ENCODE results near the gene NAV3.

The NAV3 gene

GRCh38 chr12:77847680-77848431 lies 17.2 kb downstream of the NAV3 start:
- DNase-seq, result no peak

- DNase-seq, result no peak
Observed at GRCh38 chr12:77850129-77850528, 19.4 kb downstream of the NAV3 start.

- no peak for DNase-seq
Observed at GRCh38 chr12:77850698-77851097, 20.0 kb downstream of the NAV3 start.

DNA sequence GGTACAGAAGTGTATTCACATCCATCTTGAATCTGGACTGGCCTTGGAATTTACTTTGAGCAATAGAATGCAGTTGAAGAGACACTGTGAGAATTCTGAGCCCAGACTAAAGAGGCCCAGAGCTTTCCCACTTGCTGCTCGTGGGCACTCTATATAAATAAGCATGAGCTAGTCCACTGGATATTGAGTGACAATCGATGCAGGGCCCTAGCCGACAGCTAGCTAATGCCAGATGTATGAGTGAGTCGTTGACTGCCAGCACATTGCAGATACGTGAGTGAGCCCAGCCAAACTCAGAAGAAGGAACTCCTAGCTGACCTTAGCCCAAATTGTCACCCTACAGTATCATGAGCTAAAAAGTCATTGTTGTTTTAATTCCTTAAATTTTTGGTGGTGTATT lies 24.9 kb downstream of the NAV3 start:
- no peak for DNase-seq

GRCh38 chr12:77861317-77861716 lies 30.6 kb downstream of the NAV3 start:
- DNase-seq, result no peak

DNA sequence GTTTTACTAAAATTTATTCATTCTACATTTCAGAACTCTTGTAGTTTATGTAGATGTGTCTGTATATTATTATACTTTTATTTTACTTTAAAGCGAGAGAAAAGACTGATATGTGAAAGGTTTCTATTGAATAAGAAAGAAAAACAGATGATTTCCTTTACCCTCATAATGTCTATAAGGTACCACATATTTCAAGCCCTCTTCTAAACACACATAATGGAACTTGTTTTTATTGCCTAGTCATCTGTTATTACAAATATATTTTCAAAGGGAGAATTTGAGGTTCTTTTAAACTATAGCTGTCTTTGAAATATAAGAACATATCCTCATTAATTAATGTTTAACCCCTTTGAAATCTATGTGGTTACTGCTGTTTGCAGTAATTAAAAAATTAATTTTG lies 34.5 kb downstream of the NAV3 start:
- DNase-seq, result no peak

DNA sequence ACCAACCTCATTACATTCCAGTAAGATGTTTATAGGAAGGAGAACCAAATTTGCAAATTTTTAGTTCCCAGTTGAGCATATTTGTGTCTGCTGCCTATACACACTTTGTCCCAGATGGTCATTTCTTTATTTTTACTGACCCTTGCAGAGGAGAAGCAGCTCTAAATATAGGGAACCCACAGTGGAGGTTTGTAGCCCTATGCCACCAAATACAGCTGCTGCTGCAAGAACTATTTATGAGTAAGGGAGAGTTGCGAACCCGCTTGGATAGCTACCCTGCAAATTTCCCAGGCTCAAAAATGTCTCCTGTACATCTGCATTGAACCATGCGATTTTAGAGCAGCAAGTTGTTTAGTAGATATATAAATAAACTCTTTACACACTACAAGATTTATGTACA lies 48.2 kb downstream of the NAV3 start:
- DNase-seq, result no peak

- DNase-seq, result no peak
Observed at GRCh38 chr12:77882709-77883108, 52.0 kb downstream of the NAV3 start.

- DNase-seq, result no peak
Observed at GRCh38 chr12:77888611-77889010, 57.9 kb downstream of the NAV3 start.

DNA sequence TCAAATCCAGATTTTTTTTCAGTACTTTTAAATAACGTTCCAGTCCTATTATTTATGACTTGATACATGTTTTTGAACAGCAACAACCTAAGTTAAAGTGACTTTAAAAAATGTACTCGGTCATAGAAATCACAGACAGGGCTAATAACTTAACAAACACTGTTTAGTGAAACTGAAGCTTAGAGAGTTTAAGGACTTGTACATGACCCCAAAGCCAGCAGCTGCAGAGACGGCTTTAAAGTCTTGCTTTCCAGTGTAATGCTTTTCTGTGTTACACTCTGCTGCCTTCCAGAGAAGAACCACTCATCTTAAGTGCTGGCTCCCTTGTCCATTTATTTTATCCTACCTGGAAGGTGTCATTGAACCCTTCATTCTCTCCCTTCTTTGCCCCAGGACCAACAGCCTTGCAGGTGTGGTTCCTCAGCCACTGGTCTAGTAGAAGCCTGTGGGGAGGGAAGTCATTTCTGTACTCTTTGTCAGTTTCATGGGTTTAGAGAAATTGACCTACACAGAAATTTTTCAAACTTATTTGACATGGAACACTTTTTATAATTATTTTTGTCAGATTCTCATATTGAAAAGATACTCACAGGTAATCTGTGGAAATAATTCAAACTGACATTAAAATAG lies 60.9 kb downstream of the NAV3 start:
- DNase-seq, result no peak

- DNase-seq, result no peak
Observed at GRCh38 chr12:77893918-77894317, 63.2 kb downstream of the NAV3 start.

GRCh38 chr12:77894556-77894955 lies 63.9 kb downstream of the NAV3 start:
- no peak for DNase-seq

GRCh38 chr12:77895699-77896098 lies 65.0 kb downstream of the NAV3 start:
- DNase-seq, result no peak

DNA sequence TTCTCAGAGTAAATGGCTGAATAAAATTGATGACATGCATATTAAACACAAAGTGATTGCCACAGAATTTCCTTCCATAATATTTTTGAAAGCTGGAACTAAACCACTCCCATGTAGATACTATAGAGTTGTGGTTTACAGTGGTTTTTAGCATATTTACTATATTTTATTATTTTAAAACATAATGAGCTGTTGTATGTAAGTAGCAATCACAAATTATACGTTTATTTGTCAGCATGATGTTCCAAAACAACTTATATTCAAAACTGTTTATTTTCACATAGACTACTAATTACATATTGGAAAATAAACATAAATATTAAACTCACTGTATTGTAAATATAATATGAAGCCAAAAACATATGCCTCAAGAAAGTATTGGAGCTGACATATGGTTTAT lies 77.2 kb downstream of the NAV3 start:
- DNase-seq, result no peak

GRCh38 chr12:77914081-77914488 lies 83.4 kb downstream of the NAV3 start:
- DNase-seq, result no peak

GRCh38 chr12:77915071-77915600 lies 84.4 kb downstream of the NAV3 start:
- DNase-seq, result no peak

- no peak for DNase-seq
Observed at GRCh38 chr12:77916276-77916675, 85.6 kb downstream of the NAV3 start.

GRCh38 chr12:77918046-77918445 lies 87.4 kb downstream of the NAV3 start:
- no peak for DNase-seq

GRCh38 chr12:77919450-77919849 lies 88.8 kb downstream of the NAV3 start:
- no peak for DNase-seq

GRCh38 chr12:77923882-77924281 lies 93.2 kb downstream of the NAV3 start:
- DNase-seq, result no peak

DNA sequence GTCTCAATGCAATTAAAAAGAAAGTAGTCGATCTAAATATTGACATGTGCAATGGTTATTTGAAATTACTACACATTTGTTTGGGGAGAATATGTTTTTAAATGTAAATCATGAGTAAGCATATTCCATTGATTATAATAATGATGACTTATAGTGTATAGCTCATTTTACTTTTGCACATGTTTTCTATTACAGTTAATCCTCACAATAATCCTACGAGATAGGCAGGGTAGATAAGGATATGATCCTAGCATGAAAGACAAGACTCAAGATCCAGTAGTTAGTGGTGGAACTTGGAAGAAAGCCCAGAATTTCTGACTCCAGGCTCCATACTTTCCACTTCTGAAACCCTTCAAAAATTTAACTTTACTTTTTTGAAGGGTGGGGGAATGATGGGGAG lies 94.0 kb downstream of the NAV3 start:
- DNase-seq, result no peak

DNA sequence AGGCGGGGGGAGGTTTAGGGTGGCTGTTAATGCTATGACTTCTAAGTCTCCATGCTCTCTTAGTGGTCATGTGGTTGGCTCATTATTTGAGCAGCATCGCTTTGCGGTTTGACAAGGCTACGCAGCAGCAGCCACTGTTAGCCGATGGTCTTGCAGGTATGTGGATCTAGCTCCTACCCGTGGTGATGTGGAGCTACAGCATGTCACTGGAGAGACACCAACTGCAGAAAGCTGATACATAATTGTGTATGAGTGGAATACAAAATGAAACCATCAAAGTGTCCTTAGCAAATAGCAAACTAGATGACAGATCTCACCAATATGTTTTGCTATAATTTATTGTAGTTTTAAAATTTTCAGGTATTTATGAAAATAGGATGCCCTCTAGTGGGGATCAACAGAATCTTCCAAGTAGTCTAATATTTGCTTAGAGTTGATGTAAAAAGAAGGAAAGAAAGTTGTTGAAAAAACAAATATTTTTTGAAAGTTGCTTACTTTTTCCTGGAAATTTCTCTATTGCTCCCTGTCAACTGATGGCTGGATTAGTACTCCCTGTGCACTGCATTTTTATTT lies 94.9 kb downstream of the NAV3 start:
- DNase-seq, result peak; percentile 80

DNA sequence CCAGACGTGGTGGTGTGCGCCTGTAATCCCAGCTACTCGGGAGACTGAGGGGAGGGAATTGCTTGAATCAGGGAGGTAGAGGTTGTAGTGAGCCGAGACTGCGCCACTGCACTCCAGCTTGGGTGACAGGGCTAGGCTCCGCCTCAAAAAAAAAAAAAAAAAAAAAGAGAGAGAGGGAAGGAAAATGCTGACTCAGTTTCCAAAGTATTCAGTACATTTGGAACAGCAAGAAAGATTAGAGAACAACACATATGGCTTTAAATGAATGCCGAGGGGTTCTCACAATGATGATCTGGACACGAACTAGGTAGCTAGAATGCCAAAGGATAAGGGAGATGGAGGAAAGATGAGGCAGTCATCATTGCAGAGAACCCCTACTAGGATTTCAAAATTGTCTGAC lies 97.4 kb downstream of the NAV3 start:
- DNase-seq, result no peak

DNA sequence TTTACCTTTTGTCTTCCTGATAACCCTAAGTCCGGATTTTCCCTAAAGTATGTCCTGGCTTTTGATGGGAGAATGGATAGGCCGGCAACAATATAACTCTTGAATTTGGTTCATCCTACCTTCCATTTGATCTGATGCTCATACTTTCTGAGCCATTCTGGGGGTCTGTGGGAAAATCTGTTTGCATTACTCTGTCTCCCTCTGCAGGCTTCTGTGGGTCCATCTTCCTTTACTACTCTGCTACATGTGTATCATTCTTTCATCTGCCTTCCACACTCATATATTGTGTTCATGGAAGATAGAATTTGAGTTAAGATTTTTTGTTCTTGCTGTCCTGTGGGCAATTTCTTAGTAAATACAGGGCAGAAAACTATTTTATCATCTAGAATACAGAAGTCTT lies 101.5 kb downstream of the NAV3 start:
- DNase-seq, result no peak

Measured in NCI-H1436 treated with DMSO at 0.1 percent for 48 hours (cell line).